ENCODE data around the gene PFDN1.

PFDN1 gene

DNA sequence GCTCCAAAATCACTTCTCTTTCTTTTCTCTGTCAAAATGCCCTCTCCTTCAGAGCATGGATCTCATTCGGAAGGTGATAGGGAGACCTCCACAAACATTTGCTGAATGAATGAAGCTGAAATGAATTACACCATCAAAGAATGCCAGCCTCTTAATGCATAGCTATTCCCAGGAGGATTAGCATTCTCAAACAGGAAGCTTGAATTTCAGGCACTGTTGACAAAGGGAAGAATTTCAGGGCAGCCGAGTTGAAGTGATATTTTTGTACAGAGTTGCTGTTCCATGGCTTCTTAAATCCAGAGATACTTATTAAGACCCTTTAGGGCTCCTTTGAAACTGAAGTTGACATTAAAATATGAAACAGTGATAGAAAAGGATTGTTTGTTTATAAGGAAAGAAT, 24.7 kb upstream of the PFDN1 start:
- Histone ChIP-seq H3K9me2 (ENCODE audit: low read depth, low read length) (no peaks in the 10 kb centered on the region), H3K9ac (ENCODE audit: low read length) (no peak overlapping the region)

DNA sequence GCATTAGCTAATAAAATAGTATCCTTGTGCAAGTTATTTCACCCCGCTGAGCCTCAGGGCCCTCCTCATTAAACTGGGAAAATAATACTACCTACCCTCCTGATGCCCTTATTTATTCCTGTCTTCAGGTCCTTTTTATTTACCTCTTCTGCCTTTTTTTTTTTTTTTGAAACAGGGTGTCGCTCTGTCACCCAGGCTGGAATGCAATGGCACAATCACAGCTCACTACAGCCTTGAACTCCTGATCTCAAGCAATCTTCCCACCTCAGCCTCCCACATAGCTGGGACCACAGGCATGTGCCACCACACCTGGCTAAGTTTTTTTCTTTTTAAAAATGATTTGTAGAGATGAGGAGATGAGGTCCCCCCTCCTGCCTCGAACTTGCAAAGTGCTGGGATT, 22.6 kb upstream of the PFDN1 start:
- H3K79me2 ChIP-seq (ENCODE audit: insufficient read depth, low read length), result no peaks in the 10 kb centered on the region
- no peaks in the 10 kb centered on the region for H4K20me1 ChIP-seq (ENCODE audit: insufficient read depth, low read length)
- TF ChIP-seq EZH2 (IDR thresholded peaks at IDR 0.05; ENCODE audit: borderline replicate concordance, low read length), result no peak
- TF ChIP-seq, protein P1, sequence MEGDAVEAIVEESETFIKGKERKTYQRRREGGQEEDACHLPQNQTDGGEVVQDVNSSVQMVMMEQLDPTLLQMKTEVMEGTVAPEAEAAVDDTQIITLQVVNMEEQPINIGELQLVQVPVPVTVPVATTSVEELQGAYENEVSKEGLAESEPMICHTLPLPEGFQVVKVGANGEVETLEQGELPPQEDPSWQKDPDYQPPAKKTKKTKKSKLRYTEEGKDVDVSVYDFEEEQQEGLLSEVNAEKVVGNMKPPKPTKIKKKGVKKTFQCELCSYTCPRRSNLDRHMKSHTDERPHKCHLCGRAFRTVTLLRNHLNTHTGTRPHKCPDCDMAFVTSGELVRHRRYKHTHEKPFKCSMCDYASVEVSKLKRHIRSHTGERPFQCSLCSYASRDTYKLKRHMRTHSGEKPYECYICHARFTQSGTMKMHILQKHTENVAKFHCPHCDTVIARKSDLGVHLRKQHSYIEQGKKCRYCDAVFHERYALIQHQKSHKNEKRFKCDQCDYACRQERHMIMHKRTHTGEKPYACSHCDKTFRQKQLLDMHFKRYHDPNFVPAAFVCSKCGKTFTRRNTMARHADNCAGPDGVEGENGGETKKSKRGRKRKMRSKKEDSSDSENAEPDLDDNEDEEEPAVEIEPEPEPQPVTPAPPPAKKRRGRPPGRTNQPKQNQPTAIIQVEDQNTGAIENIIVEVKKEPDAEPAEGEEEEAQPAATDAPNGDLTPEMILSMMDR (IDR thresholded peaks at IDR 0.05; ENCODE audit: low read length), result no peak
- H3K4me2 ChIP-seq (ENCODE audit: low read length), result no peak overlapping the region
- no peaks in the 10 kb centered on the region for H3K4me1 ChIP-seq (ENCODE audit: insufficient read depth, low read length, severe bottlenecking)
- H3K9me3 ChIP-seq (ENCODE audit: low read length), result no peaks in the 10 kb centered on the region
- H3K9me2 ChIP-seq (ENCODE audit: low read depth, low read length), result no peaks in the 10 kb centered on the region
- no peaks in the 10 kb centered on the region for H3K27me3 ChIP-seq (ENCODE audit: insufficient read depth, low read length)
- no peaks in the 10 kb centered on the region; the same call in 1 of the 2 replicates for H3F3A ChIP-seq (ENCODE audit: insufficient read depth, low read length)
- H2AFZ ChIP-seq (ENCODE audit: low read length), result no peak overlapping the region
- H3K9ac ChIP-seq (ENCODE audit: low read length), result no peak overlapping the region
- no peak overlapping the region for H3K27ac ChIP-seq (ENCODE audit: low read depth, low read length, poor library complexity, severe bottlenecking)
- H3K4me3 ChIP-seq (ENCODE audit: low read depth, low read length, poor library complexity, severe bottlenecking), result no peak overlapping the region
- H3K36me3 ChIP-seq (ENCODE audit: insufficient read depth, low read length), result no peaks in the 10 kb centered on the region

More for the DNA sequence above, 24.7 kb upstream of the PFDN1 start:
- Histone ChIP-seq H3K27me3 (ENCODE audit: insufficient read depth, low read length) (no peaks in the 10 kb centered on the region), H2AFZ (ENCODE audit: low read length) (no peak overlapping the region), H3K27ac (ENCODE audit: low read depth, low read length, poor library complexity, severe bottlenecking) (no peak overlapping the region), H3K4me3 (ENCODE audit: low read depth, low read length, poor library complexity, severe bottlenecking) (no peak overlapping the region), H3F3A (ENCODE audit: insufficient read depth, low read length) (no peaks in the 10 kb centered on the region; the same call in 1 of the 2 replicates), H3K36me3 (ENCODE audit: insufficient read depth, low read length) (peaks cover 4% of the 10 kb centered on the region; the same call in 1 of the 2 replicates), H4K20me1 (ENCODE audit: insufficient read depth, low read length) (no peaks in the 10 kb centered on the region), H3K4me1 (ENCODE audit: insufficient read depth, low read length, severe bottlenecking) (no peaks in the 10 kb centered on the region), H3K4me2 (ENCODE audit: low read length) (no peak overlapping the region), H3K9me3 (ENCODE audit: low read length) (no peaks in the 10 kb centered on the region), H3K79me2 (ENCODE audit: insufficient read depth, low read length) (no peaks in the 10 kb centered on the region)
- TF ChIP-seq, protein P1 (IDR thresholded peaks at IDR 0.05; ENCODE audit: low read length), result no peak
- TF ChIP-seq EZH2 (IDR thresholded peaks at IDR 0.05; ENCODE audit: borderline replicate concordance, low read length), result no peak

DNA sequence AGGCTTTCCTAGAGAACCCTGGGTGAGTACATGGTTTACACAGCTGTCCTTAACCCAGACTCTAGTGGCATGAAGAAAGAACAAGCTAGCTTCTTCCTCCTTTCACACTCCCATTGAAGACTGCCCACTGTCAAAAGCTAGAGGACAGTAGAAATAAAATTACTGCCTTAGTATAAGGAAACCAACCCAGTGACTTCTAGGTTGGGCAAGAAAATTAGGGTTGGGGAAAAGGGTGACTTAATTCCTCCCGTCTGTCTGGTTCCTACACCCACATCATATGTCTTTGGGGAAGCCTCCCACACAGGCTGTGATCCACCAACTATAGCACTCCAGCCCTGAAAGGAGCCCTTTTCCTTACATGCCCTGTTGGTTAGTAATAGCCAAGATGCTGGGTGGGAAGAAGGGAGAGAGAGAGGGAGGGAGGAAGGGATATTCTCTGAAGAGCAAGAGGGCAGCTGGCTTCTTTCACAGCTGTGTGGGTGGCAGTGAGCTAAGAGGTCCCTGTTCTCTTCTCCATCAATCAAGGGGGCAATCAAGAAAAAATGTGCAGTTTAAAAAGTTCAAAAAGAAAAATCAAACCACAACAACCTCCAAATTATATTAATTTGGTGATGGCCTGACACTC, 21.8 kb upstream of the PFDN1 start:
- TF ChIP-seq, protein P1 (IDR thresholded peaks at IDR 0.05; ENCODE audit: low read length), result no peak
- TF ChIP-seq EZH2 (IDR thresholded peaks at IDR 0.05; ENCODE audit: borderline replicate concordance, low read length), result no peak
- Histone ChIP-seq H3K9me3 (ENCODE audit: low read length) (no peaks in the 10 kb centered on the region), H3K4me3 (ENCODE audit: low read depth, low read length, poor library complexity, severe bottlenecking) (no peak overlapping the region), H4K20me1 (ENCODE audit: insufficient read depth, low read length) (no peaks in the 10 kb centered on the region), H3K27ac (ENCODE audit: low read depth, low read length, poor library complexity, severe bottlenecking) (no peak overlapping the region), H3K4me2 (ENCODE audit: low read length) (no peak overlapping the region), H3K36me3 (ENCODE audit: insufficient read depth, low read length) (no peaks in the 10 kb centered on the region), H3K27me3 (ENCODE audit: insufficient read depth, low read length) (no peaks in the 10 kb centered on the region), H3K4me1 (ENCODE audit: insufficient read depth, low read length, severe bottlenecking) (no peaks in the 10 kb centered on the region), H3K79me2 (ENCODE audit: insufficient read depth, low read length) (no peaks in the 10 kb centered on the region), H3F3A (ENCODE audit: insufficient read depth, low read length) (no peaks in the 10 kb centered on the region; the same call in 1 of the 2 replicates), H2AFZ (ENCODE audit: low read length) (no peak overlapping the region), H3K9ac (ENCODE audit: low read length) (no peak overlapping the region), H3K9me2 (ENCODE audit: low read depth, low read length) (no peaks in the 10 kb centered on the region)
